ENCODE data around the gene KIZ. TPM values are rescaled to one million over a fixed set of nuclear protein-coding genes. Genes with fewer than 3 reads are reported as not detected.

KIZ gene
- total and polyA plus RNA-seq, 2 experiments from 2014 or later, result 13.5 to 15.4 TPM

GRCh38 chr20:21145424-21145823 is 19.5 kb downstream of the KIZ start:
- Histone ChIP-seq H4K20me1 (ENCODE audit: insufficient read depth, poor library complexity, severe bottlenecking) (no peaks in the 10 kb centered on the region), H3K9me3 (ENCODE audit: low read depth) (no peaks in the 10 kb centered on the region), H3K36me3 (replicated peaks; ENCODE audit: insufficient read depth, low read depth) (no peaks in the 10 kb centered on the region), H2AFZ (no peak overlapping the region), H3K4me3 (no peak overlapping the region), H3K79me2 (no peaks in the 10 kb centered on the region), H3K27me3 (no peaks in the 10 kb centered on the region), H3K27ac (no peak overlapping the region), H3K4me2 (no peak overlapping the region), H3K9me2 (replicated peaks; ENCODE audit: insufficient read depth) (no peaks in the 10 kb centered on the region), H3K4me1 (ENCODE audit: insufficient read depth) (no peaks in the 10 kb centered on the region)
- DNase-seq (ENCODE audit: low spot score), result no peak
- 79% methylated on average over 3 of the region's 3 CpGs for WGBS (ENCODE audit: low lambda C conversion rate, missing lambda C conversion rate)
- TF ChIP-seq EZH2phosphoT487 (IDR thresholded peaks at IDR 0.05; ENCODE audit: low read depth, severe bottlenecking, unreplicated experiment), result no peak
- TF ChIP-seq EZH2 (IDR thresholded peaks at IDR 0.05; ENCODE audit: borderline replicate concordance), result no peak
- no peak for TF ChIP-seq CTCF (IDR thresholded peaks at IDR 0.05; ENCODE audit: poor library complexity)

- H2AFZ ChIP-seq, result no peak overlapping the region
- no peaks in the 10 kb centered on the region for H3K4me1 ChIP-seq (ENCODE audit: insufficient read depth)
- H3K79me2 ChIP-seq, result no peaks in the 10 kb centered on the region
- no peaks in the 10 kb centered on the region for H4K20me1 ChIP-seq (ENCODE audit: insufficient read depth, poor library complexity, severe bottlenecking)
- no peak overlapping the region for H3K27ac ChIP-seq
- no peak for TF ChIP-seq EZH2 (IDR thresholded peaks at IDR 0.05; ENCODE audit: borderline replicate concordance)
- H3K36me3 ChIP-seq (replicated peaks; ENCODE audit: insufficient read depth, low read depth), result no peaks in the 10 kb centered on the region
- H3K9me2 ChIP-seq (replicated peaks; ENCODE audit: insufficient read depth), result no peaks in the 10 kb centered on the region
- no peak for DNase-seq (ENCODE audit: low spot score)
- no peak overlapping the region for H3K4me2 ChIP-seq
- H3K27me3 ChIP-seq, result no peaks in the 10 kb centered on the region
- H3K4me3 ChIP-seq, result no peak overlapping the region
- no peaks in the 10 kb centered on the region for H3K9me3 ChIP-seq (ENCODE audit: low read depth)
- 86% methylated on average over 4 of the region's 4 CpGs for WGBS (ENCODE audit: low lambda C conversion rate, missing lambda C conversion rate)
Measured at GRCh38 chr20:21146215-21146614, 20.3 kb downstream of the KIZ start.

GRCh38 chr20:21147593-21147992 is 21.7 kb downstream of the KIZ start:
- H3K4me2 ChIP-seq, result no peak overlapping the region
- no peak overlapping the region for H3K4me3 ChIP-seq
- no peaks in the 10 kb centered on the region for H3K4me1 ChIP-seq (ENCODE audit: insufficient read depth)
- DNase-seq (ENCODE audit: low spot score), result no peak
- H3K36me3 ChIP-seq (replicated peaks; ENCODE audit: insufficient read depth, low read depth), result no peaks in the 10 kb centered on the region
- no peaks in the 10 kb centered on the region for H3K9me2 ChIP-seq (replicated peaks; ENCODE audit: insufficient read depth)
- no peaks in the 10 kb centered on the region for H3K27me3 ChIP-seq
- H4K20me1 ChIP-seq (ENCODE audit: insufficient read depth, poor library complexity, severe bottlenecking), result no peaks in the 10 kb centered on the region
- H3K79me2 ChIP-seq, result no peaks in the 10 kb centered on the region
- H3K9me3 ChIP-seq (ENCODE audit: low read depth), result no peaks in the 10 kb centered on the region
- TF ChIP-seq CTCF (IDR thresholded peaks at IDR 0.05; ENCODE audit: poor library complexity), result no peak
- TF ChIP-seq EZH2 (IDR thresholded peaks at IDR 0.05; ENCODE audit: borderline replicate concordance), result no peak
- WGBS (ENCODE audit: low lambda C conversion rate, missing lambda C conversion rate), result 70% methylated on average over 1 of the region's 1 CpG
- no peak overlapping the region for H2AFZ ChIP-seq
- no peak overlapping the region for H3K27ac ChIP-seq

GRCh38 chr20:21149344-21149743 is 23.5 kb downstream of the KIZ start:
- no peaks in the 10 kb centered on the region for H3K4me1 ChIP-seq (ENCODE audit: insufficient read depth)
- no peak overlapping the region for H3K27ac ChIP-seq
- 84% methylated on average over 9 of the region's 9 CpGs for WGBS (ENCODE audit: low lambda C conversion rate, missing lambda C conversion rate)
- H3K79me2 ChIP-seq, result no peaks in the 10 kb centered on the region
- H3K4me2 ChIP-seq, result no peak overlapping the region
- no peaks in the 10 kb centered on the region for H3K9me3 ChIP-seq (ENCODE audit: low read depth)
- no peaks in the 10 kb centered on the region for H3K27me3 ChIP-seq
- no peaks in the 10 kb centered on the region for H3K36me3 ChIP-seq (replicated peaks; ENCODE audit: insufficient read depth, low read depth)
- no peak overlapping the region for H3K4me3 ChIP-seq
- DNase-seq (ENCODE audit: low spot score), result no peak
- H2AFZ ChIP-seq, result no peak overlapping the region
- no peaks in the 10 kb centered on the region for H4K20me1 ChIP-seq (ENCODE audit: insufficient read depth, poor library complexity, severe bottlenecking)
- H3K9me2 ChIP-seq (replicated peaks; ENCODE audit: insufficient read depth), result no peaks in the 10 kb centered on the region
- no peak for TF ChIP-seq CTCF (IDR thresholded peaks at IDR 0.05; ENCODE audit: poor library complexity)
